ENCODE data around the gene PMFBP1.

The PMFBP1 gene

DNA sequence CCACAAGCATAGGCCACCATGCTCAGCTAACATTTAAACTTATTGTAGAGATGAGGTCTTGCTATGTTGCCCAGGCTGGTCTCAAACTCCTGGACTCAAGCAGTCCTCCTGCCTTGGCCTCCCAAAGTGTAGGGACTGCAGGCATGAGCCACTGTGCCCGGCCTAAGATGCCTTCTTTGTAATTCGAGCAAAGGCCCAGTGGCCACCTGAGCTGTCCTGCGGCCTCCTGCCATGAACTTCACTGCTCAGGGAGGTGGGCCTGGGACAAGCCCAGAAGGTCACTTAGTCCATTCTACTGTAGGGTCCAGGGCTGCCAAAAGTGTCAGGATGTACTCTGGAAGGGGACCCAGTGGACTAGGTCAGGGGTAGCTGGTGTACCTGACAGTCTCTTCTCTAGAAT is 47.8 kb downstream of the PMFBP1 start:
- in situ Hi-C loops (cut with MboI; ENCODE audit: low sequenced_read_pairs, unreplicated experiment), result loop anchor here (10.0 kb wide), 1 partner anchor 341 kb away; no protein-coding TSS in a partner anchor
- TF ChIP-seq, protein P1, sequence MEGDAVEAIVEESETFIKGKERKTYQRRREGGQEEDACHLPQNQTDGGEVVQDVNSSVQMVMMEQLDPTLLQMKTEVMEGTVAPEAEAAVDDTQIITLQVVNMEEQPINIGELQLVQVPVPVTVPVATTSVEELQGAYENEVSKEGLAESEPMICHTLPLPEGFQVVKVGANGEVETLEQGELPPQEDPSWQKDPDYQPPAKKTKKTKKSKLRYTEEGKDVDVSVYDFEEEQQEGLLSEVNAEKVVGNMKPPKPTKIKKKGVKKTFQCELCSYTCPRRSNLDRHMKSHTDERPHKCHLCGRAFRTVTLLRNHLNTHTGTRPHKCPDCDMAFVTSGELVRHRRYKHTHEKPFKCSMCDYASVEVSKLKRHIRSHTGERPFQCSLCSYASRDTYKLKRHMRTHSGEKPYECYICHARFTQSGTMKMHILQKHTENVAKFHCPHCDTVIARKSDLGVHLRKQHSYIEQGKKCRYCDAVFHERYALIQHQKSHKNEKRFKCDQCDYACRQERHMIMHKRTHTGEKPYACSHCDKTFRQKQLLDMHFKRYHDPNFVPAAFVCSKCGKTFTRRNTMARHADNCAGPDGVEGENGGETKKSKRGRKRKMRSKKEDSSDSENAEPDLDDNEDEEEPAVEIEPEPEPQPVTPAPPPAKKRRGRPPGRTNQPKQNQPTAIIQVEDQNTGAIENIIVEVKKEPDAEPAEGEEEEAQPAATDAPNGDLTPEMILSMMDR (IDR thresholded peaks at IDR 0.05; ENCODE audit: borderline replicate concordance, control extremely low read depth, extremely low read depth, insufficient read depth, missing control alignments), result no peak

DNA sequence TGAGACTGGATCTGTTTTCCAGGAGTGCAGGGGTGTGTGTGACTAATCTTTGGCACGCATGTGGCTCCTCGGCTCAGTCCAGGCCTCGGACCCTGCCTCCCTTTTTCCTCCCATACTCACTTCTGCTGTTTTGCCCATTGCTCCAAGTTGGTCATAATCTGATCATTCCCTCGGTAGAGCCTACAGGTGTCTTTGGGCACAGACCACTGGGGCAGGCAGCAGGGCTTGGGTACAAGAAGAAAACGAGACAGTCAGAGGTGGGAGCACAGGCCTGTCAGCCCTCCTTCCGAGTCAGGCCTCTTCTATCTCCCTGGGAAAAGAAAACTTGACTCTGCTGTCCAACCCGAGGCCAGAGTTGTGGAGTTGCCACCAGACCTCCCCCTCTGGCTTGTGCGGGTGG is 48.5 kb downstream of the PMFBP1 start:
- TF ChIP-seq, protein P1 (IDR thresholded peaks at IDR 0.05; ENCODE audit: borderline replicate concordance, control extremely low read depth, extremely low read depth, insufficient read depth, missing control alignments), result no peak
- peak; percentile 12 for DNase-seq (ENCODE audit: low spot score)
- in situ Hi-C loops (cut with MboI; ENCODE audit: low sequenced_read_pairs, unreplicated experiment), result loop anchor here (10.0 kb wide), 1 partner anchor 341 kb away; no protein-coding TSS in a partner anchor

More for the DNA sequence above, 47.8 kb downstream of the PMFBP1 start:
- DNase-seq (ENCODE audit: low spot score), result no peak

DNA sequence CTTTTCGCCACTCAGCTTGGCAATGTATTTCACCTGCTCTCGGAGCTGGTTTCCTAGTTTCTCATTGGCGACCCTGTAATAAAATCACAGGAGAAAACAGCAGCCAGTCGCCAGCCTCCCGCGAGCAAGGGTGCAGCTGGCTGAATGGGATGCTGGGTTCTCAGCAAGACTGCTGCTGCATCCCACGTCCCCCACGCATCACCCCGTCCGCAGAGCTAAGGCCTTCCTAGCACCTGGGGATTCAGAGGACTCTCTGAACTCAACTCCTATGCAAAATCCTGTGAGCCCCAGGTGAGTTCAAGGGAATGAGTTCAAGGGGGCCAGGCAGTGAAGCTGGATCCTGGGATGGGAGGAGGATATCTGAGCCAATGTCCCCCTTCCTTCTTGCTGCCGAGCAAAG is 49.0 kb downstream of the PMFBP1 start:
- DNase-seq (ENCODE audit: low spot score), result no peak
- in situ Hi-C loops (cut with MboI; ENCODE audit: low sequenced_read_pairs, unreplicated experiment), result loop anchor here (10.0 kb wide), 1 partner anchor 342 kb away; no protein-coding TSS in a partner anchor
- TF ChIP-seq, protein P1 (IDR thresholded peaks at IDR 0.05; ENCODE audit: borderline replicate concordance, control extremely low read depth, extremely low read depth, insufficient read depth, missing control alignments), result no peak

DNA sequence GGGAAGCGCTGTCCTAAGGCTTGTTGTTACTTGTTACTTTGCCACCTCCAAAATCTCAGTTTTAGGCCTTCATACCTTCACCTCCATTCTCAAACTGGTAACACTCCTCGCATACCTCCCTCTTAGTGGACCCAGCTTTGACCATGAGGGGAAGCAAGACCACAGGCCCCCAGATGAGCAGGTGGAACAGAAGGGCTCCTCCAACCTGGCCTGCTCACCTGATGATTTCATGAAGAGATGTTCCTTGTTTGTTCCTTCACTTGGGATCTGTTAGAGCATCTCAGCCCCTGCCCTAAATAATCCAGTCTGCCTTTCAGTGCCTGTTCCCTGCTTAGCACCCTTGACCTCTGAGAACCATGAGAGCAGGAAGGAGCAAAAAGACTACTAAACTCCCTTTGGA is 49.6 kb downstream of the PMFBP1 start:
- in situ Hi-C loops (cut with MboI; ENCODE audit: low sequenced_read_pairs, unreplicated experiment), result loop anchor here (10.0 kb wide), 1 partner anchor 342 kb away; no protein-coding TSS in a partner anchor
- TF ChIP-seq, protein P1 (IDR thresholded peaks at IDR 0.05; ENCODE audit: borderline replicate concordance, control extremely low read depth, extremely low read depth, insufficient read depth, missing control alignments), result no peak
- DNase-seq (ENCODE audit: low spot score), result no peak

DNA sequence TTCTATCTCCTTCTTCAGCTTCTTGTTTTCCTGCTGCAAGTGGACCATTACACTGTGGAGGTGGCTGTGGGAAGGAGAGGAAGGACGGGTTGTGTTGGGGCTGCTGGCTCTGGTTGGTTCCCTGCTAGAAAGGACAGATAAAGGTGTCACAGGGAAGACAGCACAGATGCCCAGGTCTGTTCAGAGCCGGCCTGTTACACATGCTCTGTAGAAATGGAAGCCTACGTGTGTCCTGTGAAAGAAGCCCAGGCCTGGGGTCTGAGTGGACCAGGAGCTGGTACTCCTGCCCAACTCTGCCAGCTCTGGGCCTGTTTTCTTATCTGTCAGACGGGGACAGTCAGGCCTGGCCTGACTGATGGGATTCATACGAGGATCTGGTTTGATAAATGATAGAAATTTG is 51.9 kb downstream of the PMFBP1 start:
- in situ Hi-C loops (cut with MboI; ENCODE audit: low sequenced_read_pairs, unreplicated experiment), result loop anchor here (10.0 kb wide), 1 partner anchor 345 kb away; no protein-coding TSS in a partner anchor
- TF ChIP-seq, protein P1 (IDR thresholded peaks at IDR 0.05; ENCODE audit: borderline replicate concordance, control extremely low read depth, extremely low read depth, insufficient read depth, missing control alignments), result no peak
- DNase-seq (ENCODE audit: low spot score), result peak; percentile 4

DNA sequence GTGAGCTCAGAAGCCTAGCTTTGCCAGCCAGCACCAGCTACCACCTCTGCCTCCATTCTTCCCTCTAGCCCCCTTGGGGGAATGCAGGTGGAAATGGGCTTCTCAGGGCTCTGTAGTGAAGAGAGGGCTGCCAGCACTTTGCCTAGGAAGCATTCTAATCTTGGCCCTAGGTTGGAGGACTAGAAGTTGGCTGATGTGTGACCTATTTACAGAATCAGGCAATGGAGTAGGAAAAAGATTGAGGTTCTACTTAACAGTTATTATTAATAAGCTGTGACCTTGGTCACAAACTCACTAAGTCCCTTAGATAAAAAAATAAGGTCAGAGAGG is 58.4 kb downstream of the PMFBP1 start:
- in situ Hi-C loops (cut with MboI; ENCODE audit: low sequenced_read_pairs, unreplicated experiment), result no loop called here
- DNase-seq (ENCODE audit: low spot score), result no peak
- TF ChIP-seq, protein P1 (IDR thresholded peaks at IDR 0.05; ENCODE audit: borderline replicate concordance, control extremely low read depth, extremely low read depth, insufficient read depth, missing control alignments), result no peak

Measured in GM13976 (cell line).